RCC 7860 (cell line): ENCODE data around the gene DAB1.

Experiments
- DNase-seq: peaks from one replicate; pipeline ENCODE4 v3.0.0-alpha.2; 2015; ENCODE audit warnings: low spot score
- FAIRE-seq: peaks from 2 replicates; lab custom pipeline; 2012; peaks lifted over from hg19 to GRCh38; lab: Jason Lieb, UNC

Gene DAB1

DNA sequence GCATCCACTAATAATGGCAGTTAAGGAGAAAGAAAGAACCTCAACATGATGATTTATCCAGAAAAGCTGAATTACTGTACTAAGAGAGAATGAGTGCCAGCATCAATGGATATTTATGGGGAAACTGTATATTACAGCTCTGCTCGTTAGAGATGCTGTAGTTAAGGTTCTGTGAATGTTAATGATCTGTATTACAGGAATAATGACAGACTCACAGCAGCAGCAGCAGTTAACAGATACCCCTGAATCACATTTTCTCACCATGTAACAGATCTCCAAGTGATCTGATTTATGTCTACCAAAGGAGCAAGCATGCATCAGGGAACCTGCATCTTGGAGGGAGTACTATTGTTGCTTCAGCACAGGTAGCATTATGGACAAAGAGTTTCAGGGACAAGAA is 377.4 kb downstream of the DAB1 start:
- FAIRE-seq (no peak), DNase-seq (no peak)

- FAIRE-seq: no peak
These were observed 382.0 kb downstream of the DAB1 start for GRCh38 chr1:57041901-57042300.

GRCh38 chr1:57040811-57041210 is 383.0 kb downstream of the DAB1 start:
- FAIRE-seq (no peak), DNase-seq (no peak)

More at GRCh38 chr1:57041901-57042300, 382.0 kb downstream of the DAB1 start:
- no peak for DNase-seq

- no peak for FAIRE-seq
These were observed 386.9 kb downstream of the DAB1 start for GRCh38 chr1:57036641-57037579.

GRCh38 chr1:57034713-57035112 is 389.1 kb downstream of the DAB1 start:
- no peak for FAIRE-seq
- no peak for DNase-seq

More at GRCh38 chr1:57036641-57037579, 386.9 kb downstream of the DAB1 start:
- no peak for DNase-seq

DNA sequence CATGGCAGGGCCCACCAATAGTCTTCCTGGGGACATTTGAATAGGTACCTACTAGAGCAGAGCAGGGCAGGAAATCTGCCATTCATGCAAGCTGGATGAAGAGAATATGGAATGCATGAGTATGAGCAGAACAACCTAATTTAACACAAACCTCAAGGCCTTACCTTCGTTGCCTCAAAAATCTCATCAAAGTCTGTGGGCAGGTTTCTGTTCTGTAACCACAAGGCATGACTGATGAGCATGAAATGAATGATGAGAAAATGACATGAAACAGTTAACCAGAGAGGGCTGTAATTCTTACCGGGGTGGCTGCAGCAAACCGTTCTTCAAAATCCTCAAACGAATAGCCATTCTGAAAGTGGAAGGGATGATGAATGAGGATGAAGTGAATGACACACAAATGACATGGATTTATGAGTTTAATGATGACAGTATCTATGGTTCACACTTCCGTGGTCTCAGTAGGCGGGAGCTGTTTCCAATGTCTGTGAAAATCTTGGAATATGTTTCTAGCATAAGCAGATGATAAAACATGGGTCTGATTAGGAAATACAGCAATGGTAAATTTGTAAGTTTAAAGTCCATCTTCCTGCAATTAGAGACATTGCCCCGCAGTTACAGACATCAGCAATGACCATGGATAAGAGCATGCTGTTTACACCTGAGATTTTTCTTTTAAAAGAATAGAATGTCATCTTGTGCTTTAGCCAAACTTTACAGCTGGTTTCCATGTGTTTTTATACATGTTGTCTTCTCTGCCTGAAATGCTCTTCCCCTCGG is 390.4 kb downstream of the DAB1 start:
- no peak for DNase-seq
- FAIRE-seq: no peak

- DNase-seq: no peak
- no peak for FAIRE-seq
These were observed 397.1 kb downstream of the DAB1 start for GRCh38 chr1:57026624-57027354.

DNA sequence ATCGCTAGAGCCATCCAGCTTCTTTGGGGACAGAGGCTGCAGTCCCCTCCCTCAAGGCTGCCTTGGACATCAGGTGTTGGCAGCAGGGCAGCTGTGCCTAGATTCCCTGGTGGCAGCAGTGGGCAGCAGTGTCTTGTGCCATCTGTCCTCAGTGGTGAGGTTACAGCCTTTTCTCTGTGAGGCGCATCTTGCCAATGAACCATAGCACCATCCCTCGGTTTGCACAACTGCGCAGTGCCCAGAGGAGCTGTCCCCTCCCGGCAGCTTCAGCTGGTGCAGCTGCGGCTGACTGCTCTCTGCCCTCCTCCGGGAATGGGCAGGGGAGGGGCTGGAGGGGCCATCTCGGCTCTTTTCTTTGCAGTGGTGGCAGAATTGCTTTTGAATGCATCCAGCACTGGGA is 399.0 kb downstream of the DAB1 start:
- no peak for FAIRE-seq
- DNase-seq: no peak

DNA sequence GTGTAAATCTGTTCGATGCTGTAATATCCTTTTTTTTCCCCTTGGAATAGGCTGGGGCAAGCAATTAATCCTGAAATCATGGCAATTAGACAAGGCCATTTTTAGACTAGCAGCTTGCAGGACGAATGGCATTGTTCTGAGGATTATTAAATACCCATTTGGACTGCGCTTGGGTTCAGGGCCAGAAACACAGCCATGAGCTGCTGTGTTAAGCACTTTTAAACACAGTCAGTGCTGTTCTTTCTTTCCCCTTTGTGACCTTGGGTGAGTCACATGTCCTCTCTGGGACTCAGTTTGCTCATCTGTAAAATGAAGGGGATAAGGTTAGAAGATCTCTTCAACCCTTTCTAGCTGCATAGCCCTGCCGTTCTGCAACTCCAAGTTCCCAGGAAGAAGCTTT is 399.4 kb downstream of the DAB1 start:
- DNase-seq: no peak
- no peak for FAIRE-seq

- no peak for DNase-seq
- FAIRE-seq: no peak
These were observed 403.6 kb downstream of the DAB1 start for GRCh38 chr1:57020216-57020615.

GRCh38 chr1:57019236-57019839 is 404.5 kb downstream of the DAB1 start:
- no peak for FAIRE-seq
- no peak for DNase-seq

GRCh38 chr1:57018119-57018518 is 405.7 kb downstream of the DAB1 start:
- FAIRE-seq (no peak), DNase-seq (no peak)

DNA sequence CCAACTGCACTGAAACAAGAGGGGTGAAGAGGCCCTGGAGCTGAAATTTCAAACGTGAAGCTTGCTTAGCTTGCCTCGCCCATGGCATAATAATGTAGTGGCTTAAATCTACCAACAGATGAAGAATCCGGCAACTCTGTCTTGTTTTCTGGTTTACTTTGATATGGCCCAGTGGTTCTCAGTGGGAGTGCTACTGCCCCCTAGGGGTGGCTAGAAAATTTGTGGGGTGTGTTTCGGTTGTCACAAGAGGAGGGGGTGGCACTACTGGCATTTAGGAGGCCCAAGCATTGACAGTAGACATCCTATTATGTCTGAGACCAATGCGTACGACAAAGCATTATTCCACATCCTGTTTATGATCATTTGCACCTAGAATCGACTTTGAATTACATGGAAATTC is 406.1 kb downstream of the DAB1 start:
- DNase-seq (no peak), FAIRE-seq (no peak)

DNA sequence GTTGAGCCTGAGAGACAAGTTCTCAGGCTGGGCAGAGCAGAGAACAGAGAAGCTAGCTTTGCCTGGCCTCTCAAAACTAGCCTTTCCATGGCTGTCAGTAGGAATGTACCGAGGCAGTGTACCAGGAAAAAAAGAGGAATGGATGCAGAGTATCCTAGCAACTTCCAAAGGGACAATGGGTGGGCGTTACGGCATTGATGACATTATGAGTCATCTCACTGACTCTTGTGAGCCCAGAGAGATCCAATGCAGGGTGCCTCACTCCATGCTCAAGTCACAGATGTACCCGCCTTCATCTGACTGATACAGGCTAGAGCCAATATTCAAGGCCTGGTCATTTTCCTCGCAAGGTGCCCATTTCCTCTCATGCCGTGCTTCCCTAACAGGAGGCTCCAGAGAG is 406.7 kb downstream of the DAB1 start:
- FAIRE-seq (no peak), DNase-seq (no peak)

DNA sequence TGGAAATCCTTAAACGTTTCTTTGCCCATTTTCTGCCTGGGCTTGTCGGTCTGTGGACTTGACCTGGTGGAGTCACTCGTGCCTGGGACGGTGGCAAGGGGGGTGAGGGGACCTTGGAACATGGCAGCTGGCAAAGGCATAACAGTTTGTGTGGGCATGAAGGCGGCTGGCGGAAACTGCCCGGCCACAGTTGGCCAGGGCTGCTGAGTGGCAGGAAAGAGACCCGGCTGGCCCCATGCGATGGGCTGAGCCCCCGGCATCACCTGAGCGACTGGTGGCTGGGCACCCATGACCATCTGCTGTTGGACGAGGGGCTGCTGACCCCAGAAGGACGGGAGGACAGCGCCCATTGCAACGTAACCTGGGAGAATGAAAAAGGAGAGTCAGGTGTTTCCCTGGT is 408.8 kb downstream of the DAB1 start:
- DNase-seq (no peak), FAIRE-seq (no peak)

DNA sequence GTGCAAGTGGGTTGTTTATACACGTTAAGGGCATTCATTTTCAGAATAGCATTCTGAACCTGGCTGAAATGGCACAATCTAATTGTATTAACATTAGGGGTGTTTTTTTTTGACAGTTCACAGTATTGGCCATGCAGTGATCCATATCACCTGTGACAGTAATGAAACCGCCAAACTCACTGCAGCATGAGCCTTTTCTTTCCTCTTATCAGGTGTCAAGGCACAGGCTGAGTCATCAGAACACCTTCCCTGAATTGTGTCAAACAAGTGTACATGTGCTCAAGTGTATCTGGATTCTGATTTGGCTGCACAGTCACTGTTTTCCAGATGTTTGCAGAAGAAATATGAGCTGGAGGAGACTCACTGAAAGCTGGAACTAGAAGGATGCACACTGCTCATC is 410.3 kb downstream of the DAB1 start:
- no peak for FAIRE-seq
- no peak for DNase-seq

DNA sequence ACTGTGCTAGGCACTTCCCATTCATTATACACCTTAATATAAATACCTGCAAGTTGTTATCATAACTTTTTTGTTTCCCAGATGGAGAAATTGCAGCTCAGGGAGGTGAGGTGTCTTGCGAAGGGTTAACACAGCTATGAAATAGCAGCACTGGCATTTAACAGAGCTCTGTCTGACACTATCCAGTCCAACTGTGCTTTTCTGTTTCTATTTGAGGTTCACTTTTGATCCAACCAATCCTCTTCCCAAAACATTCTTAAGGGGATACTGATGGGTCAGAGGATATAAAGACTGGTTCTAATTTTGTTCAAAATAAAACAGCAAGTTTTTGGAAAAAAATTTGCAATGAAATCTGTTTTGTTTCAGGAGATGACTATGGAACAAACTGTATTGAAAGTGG is 411.5 kb downstream of the DAB1 start:
- DNase-seq: no peak
- no peak for FAIRE-seq

DNA sequence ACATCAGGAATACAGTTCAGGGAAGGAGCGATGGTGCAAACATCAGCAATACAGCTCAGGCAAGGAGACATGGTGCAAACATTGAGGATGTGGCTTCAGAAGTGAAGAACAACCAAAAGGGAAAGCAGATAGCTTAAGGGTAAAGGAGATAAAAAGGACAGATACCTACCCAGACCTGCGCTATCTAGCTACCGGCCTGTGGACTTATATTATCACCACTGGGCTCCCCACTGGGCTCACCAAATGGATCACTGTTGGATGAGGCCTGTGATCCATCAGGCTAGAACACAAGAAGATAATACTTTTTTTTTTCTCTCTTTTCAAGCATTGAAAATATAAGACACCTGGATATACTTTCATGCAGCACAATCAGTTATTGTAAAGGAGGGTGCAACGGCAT is 413.3 kb downstream of the DAB1 start:
- no peak for FAIRE-seq
- no peak for DNase-seq

GRCh38 chr1:57007948-57008347 is 415.9 kb downstream of the DAB1 start:
- DNase-seq (no peak), FAIRE-seq (no peak)

DNA sequence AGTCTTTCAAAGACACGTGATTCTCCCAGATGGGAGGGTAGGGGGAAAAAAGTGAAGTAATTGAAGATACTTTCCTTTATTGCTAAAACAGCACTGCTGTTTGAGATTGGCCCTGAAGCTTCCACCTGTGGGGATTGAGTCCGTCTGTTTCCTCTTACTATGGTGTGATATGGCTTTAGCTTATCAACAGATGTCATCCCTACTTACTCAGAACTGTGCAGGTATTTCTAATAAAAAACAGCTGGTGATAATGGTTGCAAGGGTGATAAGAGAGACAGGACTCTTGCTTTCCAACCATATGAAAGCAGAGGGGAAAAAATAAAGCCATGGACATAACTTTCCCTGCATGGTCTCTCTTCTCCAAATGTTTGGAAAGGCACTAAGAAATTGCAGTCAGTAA is 416.4 kb downstream of the DAB1 start:
- DNase-seq (no peak), FAIRE-seq (no peak)
